AML-193 (cell line): ENCODE measurements around the gene SCFD2.

ENCODE experiments used
- DNase-seq, 2 experiments: peaks; one replicate each; lab custom pipeline; 2025; lab: John Stamatoyannopoulos, UW

SCFD2 gene

GRCh38 chr4:52954560-52955170, 411.2 kb downstream of the SCFD2 start:
- DNase-seq, result no peak

- DNase-seq, result no peak
These were observed 413.3 kb downstream of the SCFD2 start for GRCh38 chr4:52952540-52952939.

DNA sequence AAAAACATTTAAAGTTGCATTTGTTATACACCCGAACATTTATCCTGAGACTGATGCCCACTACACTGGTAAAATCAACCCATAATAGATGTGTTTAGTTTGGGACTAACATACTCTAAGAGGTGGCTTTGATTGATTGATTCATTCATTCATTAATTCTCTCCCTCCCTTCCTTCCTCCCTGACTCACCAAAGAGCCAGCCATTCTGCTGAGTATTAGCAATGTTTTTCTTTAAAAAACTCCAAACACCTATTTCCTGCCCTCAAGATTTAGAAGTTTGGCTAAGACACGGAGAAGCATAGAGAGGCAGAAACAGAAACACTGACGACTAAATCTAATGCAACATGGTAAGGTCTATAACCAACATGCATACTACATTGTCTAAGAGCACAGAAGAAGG, 414.8 kb downstream of the SCFD2 start:
- no peak for DNase-seq

- DNase-seq, result no peak
These were observed 415.6 kb downstream of the SCFD2 start for GRCh38 chr4:52950226-52950625.

GRCh38 chr4:52949336-52949735, 416.5 kb downstream of the SCFD2 start:
- no peak for DNase-seq

- DNase-seq, result no peak
These were observed 417.8 kb downstream of the SCFD2 start for GRCh38 chr4:52948057-52948423.

GRCh38 chr4:52947401-52948056, 418.3 kb downstream of the SCFD2 start:
- no peak for DNase-seq

DNA sequence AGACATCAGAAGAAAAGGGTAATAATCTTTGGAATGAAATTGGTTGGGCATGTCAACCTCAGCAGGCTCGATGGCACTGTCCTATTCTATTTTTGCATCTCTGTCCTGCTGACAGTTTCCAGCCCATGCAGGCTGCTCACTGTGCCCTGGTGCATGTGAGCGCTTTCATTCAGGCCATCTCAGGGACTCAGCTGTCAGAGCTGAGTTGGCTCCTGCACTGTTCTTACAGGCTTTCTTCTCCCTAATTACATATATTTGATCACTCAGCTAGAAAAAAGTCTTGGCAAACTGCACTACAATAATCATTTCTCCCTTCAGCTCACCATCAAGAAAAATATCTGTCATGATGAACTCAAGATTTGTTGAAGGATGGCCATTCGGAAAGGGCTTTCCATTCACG, 419.0 kb downstream of the SCFD2 start:
- no peak for DNase-seq

GRCh38 chr4:52945982-52946381, 419.9 kb downstream of the SCFD2 start:
- no peak for DNase-seq

DNA sequence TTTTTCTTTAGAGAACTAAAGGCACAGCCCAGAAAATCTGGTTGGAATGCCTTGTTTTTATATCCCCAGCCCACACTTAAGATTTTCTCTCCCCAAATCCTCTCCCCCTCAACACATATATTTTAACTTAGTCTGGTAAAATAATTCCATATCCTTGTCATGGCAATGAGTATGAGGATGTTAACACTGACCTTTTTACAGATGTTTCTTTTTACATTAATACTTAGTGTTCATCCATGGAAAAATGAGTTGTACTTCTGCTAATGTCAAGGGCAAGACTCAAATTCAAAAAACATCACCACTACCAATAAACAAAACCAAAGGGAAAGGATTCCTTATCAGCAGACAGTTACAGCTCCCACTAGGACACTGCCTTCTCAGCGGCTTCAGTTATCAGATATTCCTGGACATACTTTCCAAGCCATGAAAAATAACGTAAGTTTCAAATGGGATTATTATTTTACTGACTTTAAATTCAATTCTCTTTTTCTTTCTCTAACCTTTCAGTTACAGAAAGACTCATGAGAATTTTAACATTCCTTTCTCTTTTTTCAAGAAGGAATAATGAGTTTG, 420.4 kb downstream of the SCFD2 start:
- no peak for DNase-seq

DNA sequence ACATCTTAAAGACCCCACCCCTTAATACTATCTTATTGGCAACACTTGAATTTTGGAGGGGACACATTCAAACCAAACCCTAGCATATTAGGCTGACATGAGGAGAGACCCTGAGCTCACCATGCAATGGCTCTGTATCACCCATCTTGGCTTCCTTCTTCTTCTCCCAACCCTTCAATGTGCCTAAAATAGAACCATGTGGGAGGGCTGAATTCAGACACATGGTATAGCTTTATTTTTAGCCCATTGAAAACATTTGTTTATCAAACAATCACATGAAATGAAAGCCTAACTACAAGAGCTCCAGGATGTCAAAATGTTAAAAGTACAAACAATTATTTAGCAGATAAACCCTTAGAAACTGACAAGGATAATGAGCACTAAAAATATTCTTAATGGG, 422.2 kb downstream of the SCFD2 start:
- DNase-seq, result no peak

GRCh38 chr4:52942936-52943335, 422.9 kb downstream of the SCFD2 start:
- DNase-seq, result no peak

GRCh38 chr4:52941450-52941849, 424.4 kb downstream of the SCFD2 start:
- DNase-seq, result no peak

GRCh38 chr4:52939739-52940138, 426.1 kb downstream of the SCFD2 start:
- DNase-seq, result no peak

- no peak for DNase-seq
These were observed 426.5 kb downstream of the SCFD2 start for GRCh38 chr4:52939325-52939724.

- no peak for DNase-seq
These were observed 428.0 kb downstream of the SCFD2 start for GRCh38 chr4:52937829-52938228.

- DNase-seq, result no peak
These were observed 429.1 kb downstream of the SCFD2 start for GRCh38 chr4:52936729-52937128.

DNA sequence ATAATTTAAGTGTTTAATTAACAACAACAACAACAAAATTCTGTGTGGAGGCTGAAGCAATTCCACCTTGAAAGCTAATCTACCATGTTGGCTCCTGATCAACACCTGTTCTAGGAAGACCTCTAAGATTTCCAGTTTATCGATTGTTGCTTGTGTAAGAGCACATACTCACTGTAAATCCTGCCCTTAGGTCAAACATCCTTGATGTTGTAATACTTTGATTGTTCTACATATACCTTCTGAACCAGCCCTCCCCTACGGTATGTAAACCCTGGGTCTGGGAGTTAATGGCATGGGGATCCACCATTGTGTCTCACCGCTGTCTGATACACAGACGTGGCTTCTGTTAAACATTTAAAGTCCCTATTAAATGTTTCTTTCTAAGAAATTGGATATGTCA, 430.5 kb downstream of the SCFD2 start:
- no peak for DNase-seq

- DNase-seq, result no peak
These were observed 432.1 kb downstream of the SCFD2 start for GRCh38 chr4:52933738-52934137.

GRCh38 chr4:52932591-52933470, 433.0 kb downstream of the SCFD2 start:
- DNase-seq, result no peak

- no peak for DNase-seq
These were observed 434.6 kb downstream of the SCFD2 start for GRCh38 chr4:52931243-52931642.

- no peak for DNase-seq
These were observed 439.5 kb downstream of the SCFD2 start for GRCh38 chr4:52926196-52926974.
